Testis (tissue), 3 donors: ENCODE measurements around the gene DDHD1. TPM values are rescaled to one million over a fixed set of nuclear protein-coding genes. Genes with fewer than 3 reads are reported as not detected.

Experiments used
- DNase-seq: peaks from one replicate; pipeline ENCODE4 v3.0.0-alpha.2; 2019
- H3K27ac ChIP-seq, 2 donors: fragments of 200-600 bp; sonication (generic); one replicate each; pipeline ENCODE4 v1.5.1; 2019
- H3K27me3 ChIP-seq: fragments of 200-600 bp; sonication (generic); one replicate; pipeline ENCODE4 v1.5.1; 2019
- H3K36me3 ChIP-seq: fragments of 200-600 bp; sonication (generic); one replicate; pipeline ENCODE4 v1.5.1; 2017; ENCODE audit warnings: low read depth; ENCODE audit errors: missing control alignments
- H3K4me1 ChIP-seq: fragments of 200-600 bp; sonication (generic); one replicate; pipeline ENCODE4 v1.5.1; 2019
- H3K4me3 ChIP-seq, 2 donors: fragments of 200-600 bp; sonication (generic); one replicate each; pipeline ENCODE4 v1.5.1; 2017 to 2019
- H3K9me3 ChIP-seq: fragments of 200-600 bp; sonication (generic); one replicate; pipeline ENCODE4 v1.5.1; 2017
- CTCF ChIP-seq, 3 experiments: fragments of 450-650 bp in 2 of 3; fragments of 200-600 bp in 1 of 3; sonication (generic) in 1 of 3; IDR thresholded peaks; one replicate each; pipeline ENCODE4 v1.5.1; 2016 to 2019; ENCODE audit warnings: antibody characterized with exemption in 3 of 3, mild to moderate bottlenecking in 2 of 3, moderate library complexity in 1 of 3
- POLR2A ChIP-seq: fragments of 450-650 bp; IDR thresholded peaks from one replicate; pipeline ENCODE4 v1.6.1; 2017; ENCODE audit warnings: antibody characterized with exemption, mild to moderate bottlenecking, moderate library complexity
- WGBS, 2 donors: methylation state at CpG; one replicate each; pipeline ENCODE4 v1.1.5; 2018; 5-methylcytosine and 5-hydroxymethylcytosine counted together
- intact Hi-C: fragments of 100-400 bp; cut with DNase I; formaldehyde crosslinking; loops from one replicate; pipeline ENCODE4 v1.15.1; 2023; ENCODE audit warnings: low total_unique reads
- polyA plus RNA-seq: library from polyadenylated mRNA; stranded (reverse); fragments of 350-450 nt; fragmentation: Illumina TruSeq; extraction: RNeasy Lipid Tissue Mini Kit (QIAGEN cat#74804); gene quantifications from one replicate; pipeline ENCODE4 v1.2.3, GENCODE V29; 2014; ENCODE audit warnings: low read depth, low replicate concordance; ENCODE audit not compliant: insufficient read depth
- total RNA-seq, 2 donors: library from RNA; depleted of rRNA; stranded (reverse); fragments of >200 nt; gene quantifications; one replicate each; pipeline ENCODE4 v1.2.3, GENCODE V29; 2016

The DDHD1 gene
- total and polyA plus RNA-seq, 3 donors from 2014 or later, result 41.6 to 76.2 (median 72.7) TPM

- H3K27ac ChIP-seq, result no peak overlapping the region
- H3K36me3 ChIP-seq, result no peaks in the 10 kb centered on the region
- DNase-seq, result no peak
- WGBS, 2 donors, result 55 to 82% methylated on average over 1 of the region's 1 CpG
- peaks cover 17% of the 10 kb centered on the region for H3K4me1 ChIP-seq
- TF ChIP-seq CTCF (IDR thresholded peaks at IDR 0.05) (no peak), POLR2A (no peak)
- no peaks in the 10 kb centered on the region for H3K27me3 ChIP-seq
- H3K9me3 ChIP-seq, result no peaks in the 10 kb centered on the region
- intact Hi-C loops, result no loop called here
- no peak overlapping the region for H3K4me3 ChIP-seq
Measured at GRCh38 chr14:53032838-53033390, 120.2 kb downstream of the DDHD1 start.

- H3K36me3 ChIP-seq, result no peaks in the 10 kb centered on the region
- H3K4me3 ChIP-seq, result no peak overlapping the region
- intact Hi-C loops, result no loop called here
- no peaks in the 10 kb centered on the region for H3K27me3 ChIP-seq
- H3K4me1 ChIP-seq, result peaks cover 17% of the 10 kb centered on the region
- no peaks in the 10 kb centered on the region for H3K9me3 ChIP-seq
- DNase-seq, result peak; percentile 48
- WGBS, 2 donors, result 35% methylated on average over 2 of the region's 2 CpGs
- H3K27ac ChIP-seq, result no peak overlapping the region
- TF ChIP-seq POLR2A (no peak), CTCF (IDR thresholded peaks at IDR 0.05) (no peak)
Measured at GRCh38 chr14:53032161-53032803, 120.8 kb downstream of the DDHD1 start.

GRCh38 chr14:53027562-53027961 lies 125.6 kb downstream of the DDHD1 start:
- Histone ChIP-seq H3K36me3 (no peaks in the 10 kb centered on the region), H3K4me1 (peaks cover 11% of the 10 kb centered on the region), H3K4me3 (no peak overlapping the region), H3K27ac (no peak overlapping the region), H3K9me3 (no peaks in the 10 kb centered on the region), H3K27me3 (no peaks in the 10 kb centered on the region)
- no peak for DNase-seq
- 63 to 70% methylated on average over 3 of the region's 3 CpGs for whole genome bisulfite sequencing, 2 donors
- intact Hi-C loops, result no loop called here
- TF ChIP-seq CTCF (IDR thresholded peaks at IDR 0.05), result no peak
- TF ChIP-seq POLR2A, result no peak

- WGBS, 2 donors, result 14 to 15% methylated on average over 1 of the region's 1 CpG
- DNase-seq, result no peak
- H3K4me3 ChIP-seq, result no peak overlapping the region
- intact Hi-C loops, result no loop called here
- no peaks in the 10 kb centered on the region for H3K36me3 ChIP-seq
- H3K9me3 ChIP-seq, result no peaks in the 10 kb centered on the region
- no peaks in the 10 kb centered on the region for H3K27me3 ChIP-seq
- H3K4me1 ChIP-seq, result peaks cover 6% of the 10 kb centered on the region
- H3K27ac ChIP-seq, result no peak overlapping the region
- TF ChIP-seq CTCF (IDR thresholded peaks at IDR 0.05), result no peak
Measured at GRCh38 chr14:53027041-53027440, 126.1 kb downstream of the DDHD1 start.

- Histone ChIP-seq H3K9me3 (no peaks in the 10 kb centered on the region), H3K27ac (no peak overlapping the region), H3K4me1 (no peaks in the 10 kb centered on the region), H3K36me3 (no peaks in the 10 kb centered on the region), H3K27me3 (no peaks in the 10 kb centered on the region), H3K4me3 (no peak overlapping the region)
- intact Hi-C loops, result no loop called here
- DNase-seq, result no peak
- 92% methylated on average over 3 of the region's 3 CpGs for WGBS, 2 donors
- no peak for TF ChIP-seq POLR2A
- no peak for TF ChIP-seq CTCF (IDR thresholded peaks at IDR 0.05)
Measured at GRCh38 chr14:53023325-53023724, 129.8 kb downstream of the DDHD1 start.
